ENCODE measurements around the gene OLFM2. TPM values are rescaled to one million over a fixed set of nuclear protein-coding genes. Genes with fewer than 3 reads are reported as not detected.

Gene OLFM2
- total RNA-seq, 1 experiment from 2014 or later = 19.9 TPM

DNA sequence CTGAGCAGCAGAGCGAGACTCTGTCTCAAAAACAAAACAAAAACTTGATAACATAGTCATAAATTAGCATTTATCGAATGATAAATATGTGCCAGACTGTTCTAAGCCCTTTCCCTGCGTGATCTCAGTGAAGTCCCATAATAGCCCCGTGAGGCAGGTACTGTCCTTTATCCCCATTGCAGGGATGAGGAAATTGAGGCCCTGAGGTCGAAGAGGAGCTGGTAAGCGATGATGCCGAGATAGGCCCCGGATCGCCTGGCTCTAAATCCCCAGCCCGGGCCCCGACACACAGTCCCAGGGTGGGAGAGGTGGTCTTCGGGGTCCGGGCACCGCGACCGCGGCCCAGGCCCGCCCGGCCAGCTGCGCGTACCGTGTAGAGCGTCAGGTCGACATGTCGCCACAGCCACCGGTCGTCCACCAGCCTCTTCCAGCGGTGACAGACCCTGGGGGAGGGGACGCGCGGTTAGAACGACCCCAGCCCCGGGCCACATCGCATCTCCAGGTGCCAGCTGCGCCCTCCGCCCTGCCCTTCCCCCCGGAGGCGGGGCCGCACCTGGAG, 118.1 kb downstream of the OLFM2 start:
- ChIA-PET CTCF (interaction anchor here (0.9 kb wide), 1 partner anchor 10 kb away, joined by 4 read pairs; the partner anchor contains the start of gene UBL5), POLR2A (interaction anchor here (0.6 to 1.4 kb wide), 3 partner anchors 9 to 383 kb away, joined by 3 to 11 read pairs (median 3); partner anchors contain the start of genes UBL5, ZNF266 and ZNF561), RAD21 (ENCODE audit: low non-redundant PET in 1 of 2, low total read pairs in 2 of 2, uncharacterized antibody in 2 of 2, unreplicated experiment in 2 of 2) (no interaction called here)
- TSS peak; percentile 47 for BruUV-seq (replicated peaks)
- Histone ChIP-seq H4K20me1 (ENCODE audit: insufficient read depth) (no peaks in the 10 kb centered on the region), H3K36me3 (ENCODE audit: control insufficient read depth in 1 of 2, insufficient read depth in 2 of 2, low read length in 2 of 2) (peaks cover 0 to 5% of the 10 kb centered on the region in 2 experiments; a peak in 1 of 4 replicates), H3K4me1 (ENCODE audit: control insufficient read depth in 1 of 2, insufficient read depth in 2 of 2, low read length in 2 of 2) (peaks cover 13 to 14% of the 10 kb centered on the region in 2 experiments; a peak in 3 of 4 replicates), H3K9ac (ENCODE audit: low read length) (peak overlapping the region; percentile 86), H3K27me3 (ENCODE audit: insufficient read depth, low read length) (no peaks in the 10 kb centered on the region), H3K27ac (ENCODE audit: low read depth, low read length) (peak overlapping the region; percentile 98), H2AFZ (ENCODE audit: low read depth, low read length, poor library complexity, severe bottlenecking) (no peak overlapping the region), H3K4me3 (replicated peaks in 1 of 2; ENCODE audit: low read depth in 1 of 2, low read length in 2 of 2) (peak overlapping the region; percentile 89 to 96), H3K79me2 (ENCODE audit: insufficient read depth, low read length) (peaks cover 42% of the 10 kb centered on the region), H3K9me2 (ENCODE audit: insufficient read depth) (no peaks in the 10 kb centered on the region), H3K4me2 (ENCODE audit: low read length) (peak overlapping the region; percentile 93), H3K9me3 (ENCODE audit: control insufficient read depth in 1 of 2, insufficient read depth in 1 of 2, low read depth in 1 of 2, low read length in 2 of 2) (no peaks in the 10 kb centered on the region)
- TF ChIP-seq ZFX (IDR thresholded peaks at IDR 0.05) = peak; percentile 49; the same call in 1 of the 2 replicates
- TF ChIP-seq CEBPB (IDR thresholded peaks at IDR 0.05; ENCODE audit: low read depth) = no peak
- ATAC-seq (no peak; the same call in 1 of the 2 replicates), DNase-seq (ENCODE audit: low read depth, low spot score) (no peak)
- intact Hi-C loops (cut with micrococcal nuclease) = no loop called here

GRCh38 chr19:9811139-9811538, 125.2 kb downstream of the OLFM2 start:
- TF ChIP-seq JUND (IDR thresholded peaks at IDR 0.05) = no peak
- TF ChIP-seq CEBPB (IDR thresholded peaks at IDR 0.05; ENCODE audit: low read depth) = no peak
- no peak for TF ChIP-seq SP1 (IDR thresholded peaks at IDR 0.05; ENCODE audit: low read depth)
- no peak for TF ChIP-seq CBX3 (IDR thresholded peaks at IDR 0.05; ENCODE audit: low read depth)
- no peak for TF ChIP-seq RAD21 (IDR thresholded peaks at IDR 0.05; ENCODE audit: low read depth)
- TF ChIP-seq POLR2AphosphoS5 (IDR thresholded peaks at IDR 0.05; ENCODE audit: low read depth, low read length) = no peak
- TF ChIP-seq CTCF (IDR thresholded peaks at IDR 0.05 in 2 of 3, conservative IDR thresholded peaks at IDR 0.05 in 1 of 3; ENCODE audit: borderline replicate concordance in 1 of 3, insufficient read depth in 1 of 3, low read depth in 2 of 3, low read length in 2 of 3) = no peak
- TF ChIP-seq ZFX (IDR thresholded peaks at IDR 0.05) = no peak
- TF ChIP-seq EZH2phosphoT487 (IDR thresholded peaks at IDR 0.05; ENCODE audit: borderline replicate concordance) = no peak
- TF ChIP-seq ATF3 (IDR thresholded peaks at IDR 0.05) = no peak
- no peak for DNase-seq (ENCODE audit: low read depth, low spot score)
- Histone ChIP-seq H3K9ac (ENCODE audit: low read length) (no peak overlapping the region), H3K4me3 (replicated peaks in 1 of 2; ENCODE audit: low read depth in 1 of 2, low read length in 2 of 2) (no peak overlapping the region), H3K9me2 (ENCODE audit: insufficient read depth) (no peaks in the 10 kb centered on the region), H3K27me3 (ENCODE audit: insufficient read depth, low read length) (no peaks in the 10 kb centered on the region), H3K79me2 (ENCODE audit: insufficient read depth, low read length) (peaks cover 21% of the 10 kb centered on the region; the same call in 1 of the 2 replicates), H3K9me3 (ENCODE audit: control insufficient read depth in 1 of 2, insufficient read depth in 1 of 2, low read depth in 1 of 2, low read length in 2 of 2) (no peaks in the 10 kb centered on the region), H3K4me1 (ENCODE audit: control insufficient read depth in 1 of 2, insufficient read depth in 2 of 2, low read length in 2 of 2) (no peaks in the 10 kb centered on the region), H3K36me3 (ENCODE audit: control insufficient read depth in 1 of 2, insufficient read depth in 2 of 2, low read length in 2 of 2) (peaks cover 0 to 12% of the 10 kb centered on the region in 2 experiments; a peak in 3 of 4 replicates), H4K20me1 (ENCODE audit: insufficient read depth) (no peaks in the 10 kb centered on the region), H3K4me2 (ENCODE audit: low read length) (no peak overlapping the region), H3K27ac (ENCODE audit: low read depth, low read length) (no peak overlapping the region), H2AFZ (ENCODE audit: low read depth, low read length, poor library complexity, severe bottlenecking) (no peak overlapping the region)
- BruUV-seq (replicated peaks) = no TSS peak
- ChIA-PET CTCF (no interaction called here), RAD21 (ENCODE audit: low non-redundant PET in 1 of 2, low total read pairs in 2 of 2, uncharacterized antibody in 2 of 2, unreplicated experiment in 2 of 2) (no interaction called here), POLR2A (no interaction called here)
- intact Hi-C loops (cut with micrococcal nuclease) = no loop called here
- no peak for ATAC-seq
